Fibroblast of skin of abdomen (primary cell): Measurements from ENCODE around the gene FOXL2NB. TPM values are rescaled to one million over a fixed set of nuclear protein-coding genes. Genes with fewer than 3 reads are reported as not detected.
"Not testable (repeated sequence)": the region's sequence is repeated elsewhere in the genome, so short reads cannot be mapped to it uniquely, and the experiment has no call there.

Experiments
- DNase-seq: peaks from one replicate; pipeline ENCODE4 v3.0.0-alpha.2; 2013
- polyA plus RNA-seq, 2 experiments: library from polyadenylated mRNA; unstranded; fragments of 120-200 nt; gene quantifications; one replicate each; pipeline ENCODE4 v1.2.1, GENCODE V29; 2013; ENCODE audit not compliant: insufficient read length in 2 of 2

The FOXL2NB gene
- polyA plus RNA-seq (2013, experiment 1 of 2; ENCODE audit: insufficient read length) = 1.3 TPM
- polyA plus RNA-seq (2013, experiment 2 of 2; ENCODE audit: insufficient read length) = 1.6 TPM

DNA sequence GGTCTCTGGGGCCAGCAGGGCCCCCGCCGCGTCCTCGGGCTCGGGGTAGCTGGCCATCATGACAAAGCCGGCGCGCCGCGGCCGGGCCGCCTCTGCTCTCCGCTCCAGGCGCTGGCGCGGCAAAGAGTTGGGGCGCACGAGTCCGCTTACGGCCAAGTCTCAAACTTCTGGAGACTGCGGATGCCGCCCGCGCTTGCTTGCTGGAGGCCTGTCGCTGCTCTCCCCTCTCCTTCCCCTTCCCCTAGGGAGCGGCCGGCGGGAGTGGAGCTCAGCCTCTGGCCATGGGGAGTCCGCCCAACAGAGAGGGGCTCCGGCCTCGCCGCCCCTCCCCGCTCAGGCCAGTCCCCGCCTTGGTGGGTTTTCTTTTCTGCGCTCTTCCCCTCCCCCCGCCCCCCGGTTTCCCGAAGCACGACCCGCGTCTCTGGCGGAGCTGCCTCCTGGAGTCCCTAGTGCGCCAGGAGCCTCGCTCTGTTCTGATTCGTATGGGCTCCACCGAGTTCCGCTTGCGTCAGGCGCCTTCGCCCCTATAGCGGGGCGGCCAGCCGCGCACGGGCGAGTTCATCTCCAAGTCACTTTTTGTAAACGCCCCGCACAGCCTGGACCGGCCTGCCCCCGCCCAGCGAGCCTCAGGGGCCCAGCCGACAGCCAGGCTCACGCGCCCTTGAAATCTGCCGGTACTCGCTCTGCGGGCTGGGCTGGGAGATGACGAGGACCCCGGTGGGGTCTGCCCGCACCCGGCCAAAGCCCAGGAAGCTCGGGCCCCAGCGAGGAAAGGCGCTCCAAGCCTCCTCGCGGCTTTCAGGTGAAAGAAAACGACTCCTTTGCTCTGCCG lies at the start of gene FOXL2NB, which contains the start of gene FOXL2:
TSS of gene FOXL2NB (plus strand) at position 555 of the 832 bp plus-strand sequence. CDS start at position 703, 148 bp downstream.
TSS of gene FOXL2 (minus strand) at position 475 of the 832 bp plus-strand sequence. CDS start at position 60, 415 bp downstream.
- peak; percentile 75 for DNase-seq

GRCh38 chr3:138898301-138898700 lies 48.7 kb upstream of the FOXL2NB start:
- DNase-seq = peak; percentile 50

DNA sequence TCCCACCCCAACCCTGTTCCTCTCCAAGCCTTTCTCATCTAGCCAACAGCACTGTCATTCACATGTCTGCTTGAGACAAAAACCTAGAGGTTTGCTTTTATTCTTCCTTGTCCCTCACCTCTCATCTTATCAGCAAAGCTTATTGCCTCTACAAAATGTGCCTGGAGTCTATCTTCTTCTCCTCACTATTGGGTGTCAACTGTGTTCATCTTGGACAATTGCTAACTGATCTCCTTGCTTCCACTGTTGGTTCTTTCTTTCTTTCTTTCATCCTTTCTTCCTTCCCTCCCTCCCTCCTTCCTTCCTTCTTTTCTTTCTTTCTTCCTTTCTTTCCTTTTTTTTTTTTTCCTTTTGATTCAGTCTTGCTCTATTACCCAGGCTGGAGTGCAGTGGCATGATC lies 48.3 kb upstream of the FOXL2NB start:
- DNase-seq = no peak

- no peak for DNase-seq
Measured at GRCh38 chr3:138899351-138899991, 47.5 kb upstream of the FOXL2NB start.

DNA sequence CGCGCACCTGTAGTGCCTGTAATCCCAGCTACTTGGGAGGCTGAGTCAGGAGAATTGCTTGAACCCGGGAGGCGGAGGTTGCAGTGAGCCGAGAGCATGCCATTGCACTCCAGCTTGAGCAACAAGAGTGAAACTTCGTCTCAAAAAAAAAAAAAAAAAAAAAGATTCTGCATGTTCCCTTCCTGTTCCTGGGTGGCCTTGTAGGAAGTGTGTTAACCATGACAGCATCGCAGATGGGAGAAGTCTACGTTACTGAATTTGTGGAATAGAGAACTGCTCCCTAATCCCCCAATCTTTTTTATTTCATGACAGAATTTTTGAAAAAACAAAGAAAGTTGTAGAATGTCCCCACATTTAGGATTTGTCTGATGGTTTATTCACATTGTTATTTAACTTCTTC lies 45.5 kb upstream of the FOXL2NB start:
- no peak for DNase-seq

GRCh38 chr3:138902171-138902570 lies 44.8 kb upstream of the FOXL2NB start:
- no peak for DNase-seq

DNA sequence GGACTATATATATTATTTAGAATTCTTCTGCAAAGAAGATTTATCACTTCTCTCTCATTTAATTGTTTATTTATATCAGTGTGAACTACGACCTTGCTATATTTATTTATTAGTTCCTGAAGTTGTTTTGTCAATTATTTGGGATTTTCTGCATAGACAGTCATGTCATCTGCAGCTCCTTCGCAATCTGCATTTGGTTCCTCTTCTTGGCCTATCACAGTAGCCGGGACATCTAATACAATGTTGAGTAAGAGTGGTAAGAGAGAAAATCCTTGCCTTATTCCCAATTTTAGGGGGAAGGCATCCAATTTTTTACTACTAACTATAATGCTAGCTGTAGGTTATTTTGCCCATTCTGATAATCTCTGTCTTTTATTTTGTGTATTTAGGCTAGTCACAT lies 39.5 kb upstream of the FOXL2NB start:
- DNase-seq = no peak

DNA sequence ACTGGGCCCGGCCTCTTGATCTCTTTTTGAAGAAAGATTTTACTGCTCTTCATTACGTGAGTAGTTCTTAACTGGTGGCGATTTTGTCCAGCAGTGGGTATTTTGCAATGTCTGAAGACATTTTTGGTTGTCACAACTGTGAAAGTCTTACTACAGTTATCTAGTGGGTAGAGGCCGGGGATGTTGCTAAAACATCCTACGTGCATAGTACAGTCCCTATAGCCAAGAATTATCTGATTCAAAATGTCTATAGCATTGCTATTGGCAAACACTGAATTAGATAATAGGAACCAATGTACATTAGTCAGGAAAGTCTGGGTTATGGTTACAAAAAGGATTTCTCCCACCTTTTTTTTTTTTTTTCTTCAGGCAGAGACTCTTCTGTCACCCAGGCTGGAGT lies 38.2 kb upstream of the FOXL2NB start:
- DNase-seq = no peak

GRCh38 chr3:138909904-138910303 lies 37.1 kb upstream of the FOXL2NB start:
- no peak for DNase-seq

GRCh38 chr3:138911621-138912020 lies 35.4 kb upstream of the FOXL2NB start:
- DNase-seq = no peak

DNA sequence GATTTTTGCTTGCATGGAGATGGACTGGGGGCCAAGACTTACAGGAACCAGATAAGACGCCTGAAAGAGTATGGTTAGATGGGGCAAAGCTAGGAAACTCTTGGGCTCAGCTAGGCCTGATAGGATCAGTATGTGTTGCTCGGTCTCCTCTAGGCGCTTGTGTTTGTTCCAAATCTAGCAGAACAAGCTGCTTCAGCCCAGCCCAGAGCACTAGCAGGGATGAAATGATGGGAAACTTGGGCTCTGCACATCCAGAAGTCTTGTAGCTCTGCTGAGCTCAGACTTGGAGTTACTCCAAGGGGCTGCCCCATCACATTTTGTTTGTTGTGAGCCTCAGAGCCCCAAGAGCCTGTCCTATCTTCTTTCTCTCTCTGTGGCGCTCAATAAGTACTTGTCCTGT lies 34.8 kb upstream of the FOXL2NB start:
- DNase-seq = no peak

- no peak for DNase-seq
Measured at GRCh38 chr3:138913766-138914165, 33.3 kb upstream of the FOXL2NB start.

GRCh38 chr3:138914870-138915502 lies 32.0 kb upstream of the FOXL2NB start:
- no peak for DNase-seq

DNA sequence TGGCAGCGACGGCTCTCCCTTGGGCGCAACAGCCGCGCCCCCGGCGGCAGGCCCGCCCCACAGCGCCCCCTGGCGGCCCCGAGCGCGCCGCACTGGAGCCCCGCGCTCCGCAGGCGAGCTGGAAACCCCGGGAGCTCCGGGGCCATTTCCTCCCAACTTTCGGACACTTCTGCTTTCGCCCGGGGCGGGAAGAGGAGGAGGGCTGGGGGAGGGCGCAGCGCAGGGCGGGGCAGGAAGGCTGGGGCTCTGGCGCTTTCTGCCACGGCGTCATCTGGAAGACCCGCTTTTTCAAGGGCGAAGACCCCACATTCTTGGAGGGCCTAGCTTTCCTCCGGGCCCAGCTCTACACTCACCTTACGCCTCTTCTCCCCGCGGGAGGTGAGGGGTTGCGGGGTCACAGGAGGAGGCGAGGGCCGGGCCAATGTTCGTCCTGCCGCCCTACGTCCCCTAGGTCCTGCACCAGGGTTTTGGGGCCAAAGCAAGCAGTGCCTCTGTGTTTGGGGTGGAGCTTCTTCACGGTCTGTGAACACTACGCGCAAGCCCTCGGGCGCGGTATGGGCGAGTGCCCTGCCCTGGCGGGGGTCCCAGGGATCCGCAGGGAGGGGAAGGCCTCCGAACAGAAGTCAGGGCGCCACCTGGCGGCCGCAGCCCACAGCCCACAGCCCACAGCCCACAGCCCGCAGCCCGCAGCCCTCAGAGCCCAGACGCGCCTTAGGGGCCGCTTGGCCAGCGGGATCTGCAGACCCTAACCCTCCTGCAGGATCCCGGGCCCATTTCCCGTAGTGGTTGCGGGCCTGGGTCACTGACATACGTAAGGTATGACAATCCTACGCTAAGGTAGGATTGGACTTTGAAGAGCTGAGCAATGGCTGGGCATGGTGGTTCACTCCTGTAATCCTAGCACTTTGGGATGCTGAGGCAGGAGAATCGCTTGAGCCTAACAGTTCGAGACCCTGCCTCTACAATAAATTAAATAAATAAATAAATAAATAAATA lies 31.2 kb upstream of the FOXL2NB start:
- DNase-seq = peak; percentile 85

DNA sequence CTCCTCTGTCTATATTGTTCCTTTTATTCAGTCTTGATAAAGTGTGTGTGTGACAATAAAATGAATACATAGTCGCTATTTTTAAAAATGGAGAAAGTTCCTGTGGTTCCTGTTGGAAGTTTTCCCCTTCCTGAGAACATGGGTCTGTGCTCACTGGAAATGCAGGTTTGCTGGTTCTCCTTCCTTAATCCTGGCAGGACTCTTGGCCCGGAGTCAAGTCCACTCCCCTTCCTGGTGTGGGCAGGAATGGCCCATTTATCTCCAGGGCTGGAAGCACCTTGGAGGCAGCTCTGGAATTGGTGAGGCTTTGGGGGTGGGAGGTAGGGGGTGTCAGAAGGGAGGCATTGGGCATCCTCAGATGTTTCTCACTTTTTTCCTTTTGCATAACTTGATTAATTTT lies 30.2 kb upstream of the FOXL2NB start:
- no peak for DNase-seq

DNA sequence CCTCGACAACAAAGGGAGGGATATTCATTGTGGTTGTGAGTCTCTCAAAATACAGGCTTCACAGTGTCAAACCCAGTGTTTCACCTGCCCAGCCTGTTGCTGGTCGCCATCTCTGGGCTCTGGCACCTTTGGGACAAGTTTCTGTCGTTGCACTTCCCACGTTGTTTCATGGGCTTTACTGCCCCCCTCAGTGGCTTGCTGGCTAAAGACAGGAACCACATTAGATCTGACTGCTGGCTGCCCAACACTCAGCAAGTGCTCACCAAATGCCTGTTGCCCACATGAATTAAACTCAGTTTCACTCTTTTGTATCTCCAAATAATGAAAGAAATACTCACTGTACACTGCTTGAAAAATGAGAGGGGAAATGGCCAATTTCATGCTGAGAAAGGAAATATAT lies 27.7 kb upstream of the FOXL2NB start:
- no peak for DNase-seq

- DNase-seq = peak; percentile 87
Measured at GRCh38 chr3:138921316-138922292, 25.4 kb upstream of the FOXL2NB start.

DNA sequence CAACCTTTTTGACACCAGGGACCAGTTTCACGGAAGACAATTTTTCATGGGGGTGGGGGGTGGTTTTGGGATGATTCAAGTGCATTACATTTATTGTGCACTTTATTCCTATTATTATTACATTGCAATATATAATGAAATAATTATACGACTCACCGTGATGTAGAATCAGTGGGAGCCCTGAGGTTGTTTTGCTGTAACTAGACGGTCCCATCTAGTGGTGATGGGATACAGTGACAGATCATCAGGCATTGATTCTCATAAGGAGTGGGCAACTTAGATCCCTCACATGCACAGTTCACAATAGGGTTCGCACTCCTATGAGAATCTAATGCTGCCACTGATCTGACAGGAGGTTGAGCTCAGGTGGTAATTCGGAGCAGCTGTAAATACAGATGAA lies 24.6 kb upstream of the FOXL2NB start:
- not testable (repeated sequence) for DNase-seq

DNA sequence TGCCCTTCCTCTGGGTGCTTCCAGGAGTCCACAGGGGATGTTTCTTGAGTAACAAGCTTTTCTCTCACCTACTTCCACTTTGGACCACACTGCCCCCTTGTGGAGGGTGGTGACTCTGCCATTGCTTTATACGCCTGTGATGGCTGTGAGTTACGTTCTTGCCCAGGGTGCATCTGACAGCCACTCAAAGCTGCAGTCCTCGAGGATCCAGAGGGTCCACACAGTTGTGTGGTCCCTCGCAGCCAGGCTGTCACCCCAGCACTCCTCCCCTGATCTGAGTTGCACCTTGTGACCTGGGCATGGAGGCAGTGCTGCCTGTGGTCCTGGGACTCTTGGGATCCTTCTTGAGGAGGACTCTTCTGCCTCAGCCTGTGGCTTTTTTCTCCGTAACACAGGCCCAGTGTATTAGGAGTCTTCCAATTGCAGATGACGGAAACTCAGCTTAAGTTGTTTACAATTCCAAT lies 23.5 kb upstream of the FOXL2NB start:
- peak; percentile 76 for DNase-seq

- no peak for DNase-seq
Measured at GRCh38 chr3:138928727-138929372, 18.2 kb upstream of the FOXL2NB start.
